Esophagus squamous epithelium (tissue), 4 donors: ENCODE measurements around the gene VIPR2.

Source experiments
- CTCF ChIP-seq, 6 experiments: fragments of 450-650 bp in 4 of 6; fragments of 200-600 bp in 2 of 6; sonication (generic) in 2 of 6; IDR thresholded peaks; one replicate each; pipeline ENCODE4 v1.5.1; 2016 to 2019; ENCODE audit warnings: antibody characterized with exemption in 6 of 6, mild to moderate bottlenecking in 4 of 6, moderate library complexity in 4 of 6
- POLR2A ChIP-seq, 4 donors: fragments of 450-650 bp; IDR thresholded peaks; one replicate each; pipeline ENCODE4 v1.6.1; 2017; ENCODE audit warnings: antibody characterized with exemption in 4 of 4, mild to moderate bottlenecking in 4 of 4, moderate library complexity in 3 of 4

DNA sequence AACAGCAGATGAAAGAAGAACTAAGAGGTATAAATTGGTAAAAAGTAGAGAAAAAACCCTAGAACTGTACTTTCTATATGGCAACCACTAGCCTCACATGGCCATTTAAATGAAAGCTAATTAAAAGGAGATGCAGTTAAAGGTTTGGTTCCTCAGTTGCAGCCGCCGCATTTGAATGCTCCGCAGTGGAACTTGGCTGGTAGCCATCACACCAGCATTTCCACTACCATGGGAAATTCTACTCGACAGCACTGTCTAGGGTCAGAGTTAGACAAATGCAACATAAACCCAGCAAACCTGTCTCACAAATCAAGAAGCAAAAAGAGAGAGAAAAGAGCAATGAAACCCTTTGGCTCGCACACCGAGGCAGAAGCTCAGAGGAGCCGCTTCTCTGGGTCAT, 29.7 kb downstream of the VIPR2 start:
- no peak for TF ChIP-seq CTCF (IDR thresholded peaks at IDR 0.05)
- no peak for TF ChIP-seq POLR2A (IDR thresholded peaks at IDR 0.05)
